G401.6 (cell line): ENCODE results near the gene GRIA2.

Experiments used
- FAIRE-seq: peaks from 2 replicates; lab custom pipeline; 2012; peaks lifted over from hg19 to GRCh38; lab: Jason Lieb, UNC

Gene GRIA2

GRCh38 chr4:157389741-157390140 is 169.2 kb downstream of the GRIA2 start:
- FAIRE-seq: no peak

DNA sequence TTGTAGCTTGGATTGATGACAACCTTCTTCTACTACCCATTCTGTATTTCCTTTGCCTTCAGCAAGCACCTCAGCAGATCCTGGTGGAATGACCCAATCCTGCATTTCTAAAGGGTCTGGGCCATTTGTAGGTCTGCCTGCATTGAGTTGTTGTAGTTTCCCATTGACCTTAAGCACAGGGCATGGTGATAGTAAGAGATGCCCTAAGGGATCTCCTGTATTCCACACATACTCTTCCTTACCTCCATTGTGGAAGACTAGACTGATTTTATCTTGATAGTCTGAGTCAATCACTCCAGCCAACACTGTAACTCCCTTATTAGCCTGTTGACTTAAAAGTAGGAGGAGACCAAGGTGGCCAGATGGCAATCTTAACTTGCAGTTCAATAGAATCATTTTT is 184.5 kb downstream of the GRIA2 start:
- FAIRE-seq: no peak
